KG1 (cell line): ENCODE data around the gene ZFP69.
"Not testable (repeated sequence)": the region's sequence is repeated elsewhere in the genome, so short reads cannot be mapped to it uniquely, and the experiment has no call there.

Source experiments
- DNase-seq: peaks from one replicate; lab custom pipeline; 2025; lab: John Stamatoyannopoulos, UW

ZFP69 gene

DNA sequence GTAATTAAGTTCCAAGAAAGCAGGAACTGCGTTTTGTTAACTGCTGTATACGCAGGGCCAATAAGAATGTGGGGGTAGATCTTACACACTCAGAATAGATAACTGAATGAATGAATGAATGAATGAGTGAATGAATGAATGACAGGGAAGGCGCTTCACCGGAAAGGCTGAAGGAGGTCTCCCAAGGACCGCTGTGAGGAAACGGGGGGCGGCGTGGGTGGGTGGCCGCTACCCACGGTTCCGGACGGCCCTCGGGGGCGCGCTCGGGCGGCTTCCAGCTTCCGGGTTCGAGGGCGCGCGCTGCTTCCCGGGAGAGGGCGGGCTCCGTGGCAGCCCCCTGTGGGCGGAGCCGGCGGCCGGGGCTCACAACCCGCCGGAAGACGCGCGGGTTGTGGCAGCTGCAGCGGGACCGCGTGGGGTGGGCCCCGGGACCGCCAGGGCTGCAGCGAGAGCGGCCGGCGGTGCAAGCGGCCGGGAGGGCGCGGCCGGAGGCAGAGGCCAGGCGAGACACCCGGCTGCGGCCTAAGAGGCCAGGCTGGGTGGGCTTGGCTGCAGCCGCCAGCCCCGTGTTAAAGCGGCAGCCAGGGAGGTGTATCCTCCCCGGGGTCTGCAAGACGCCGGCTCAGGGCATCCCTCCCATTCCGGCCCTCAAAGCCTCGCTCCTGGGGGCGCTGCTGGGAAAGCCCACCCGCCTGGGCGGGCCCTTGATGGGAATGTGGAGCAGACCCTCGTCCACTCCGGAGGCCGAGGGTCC is at the start of gene ZFP69:
ZFP69 (plus strand) TSS at position 367 of the 754 bp plus-strand sequence. CDS start 2,072 bp downstream, outside the sequence.
- peak; percentile 61 for DNase-seq

DNA sequence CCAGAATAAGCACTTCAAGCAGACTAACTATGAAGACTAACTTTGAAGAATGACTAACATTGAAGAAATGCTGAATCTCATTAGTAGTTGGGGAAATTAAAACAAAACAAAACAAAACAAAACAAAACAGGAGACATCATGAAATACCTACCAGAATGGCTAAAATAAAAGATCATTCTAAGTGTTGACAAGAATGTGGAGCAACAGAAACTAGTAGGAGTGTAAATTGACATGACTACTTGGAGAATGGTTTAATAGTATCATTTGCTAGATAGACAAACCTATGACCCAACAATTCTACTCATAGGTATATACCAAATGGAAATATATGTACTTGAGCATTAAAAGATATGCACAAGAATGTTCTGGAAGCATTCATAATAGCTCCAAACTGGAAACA is 45.7 kb upstream of the ZFP69 start:
- no peak for DNase-seq

DNA sequence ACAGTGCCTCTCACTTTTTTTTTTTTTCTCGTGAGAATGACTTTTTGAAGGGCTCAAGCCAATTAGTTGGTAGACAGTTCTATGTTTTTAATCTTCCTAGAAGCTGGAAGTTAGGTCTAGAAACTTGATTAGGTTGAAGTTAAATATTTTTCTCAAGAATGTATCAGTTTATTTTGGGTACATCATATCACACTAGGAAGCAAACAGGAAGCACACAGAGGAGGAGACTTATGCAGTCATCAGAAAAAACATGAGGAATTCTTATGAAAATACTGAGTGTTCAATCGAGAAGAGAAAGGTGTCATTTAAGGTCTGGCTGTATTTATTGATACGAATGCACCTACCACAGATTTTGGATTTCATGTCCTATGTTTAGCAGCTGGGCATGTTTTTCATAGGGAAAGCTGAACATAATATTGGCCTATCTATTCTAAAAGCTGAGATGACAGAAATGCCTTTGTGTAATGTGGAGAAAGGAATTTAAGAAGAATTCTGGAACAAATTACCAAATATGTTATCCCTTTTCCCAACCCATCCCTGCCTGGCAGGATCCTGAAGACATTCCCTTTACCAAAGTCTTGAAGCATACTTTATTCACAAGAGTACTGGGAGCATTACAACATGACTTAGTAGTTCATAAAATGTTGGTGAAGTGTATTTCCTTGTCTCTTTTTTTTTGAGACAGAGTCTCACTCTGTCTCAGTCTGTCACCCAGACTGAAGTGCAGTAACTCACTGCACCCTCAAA is 44.3 kb upstream of the ZFP69 start:
- no peak for DNase-seq

DNA sequence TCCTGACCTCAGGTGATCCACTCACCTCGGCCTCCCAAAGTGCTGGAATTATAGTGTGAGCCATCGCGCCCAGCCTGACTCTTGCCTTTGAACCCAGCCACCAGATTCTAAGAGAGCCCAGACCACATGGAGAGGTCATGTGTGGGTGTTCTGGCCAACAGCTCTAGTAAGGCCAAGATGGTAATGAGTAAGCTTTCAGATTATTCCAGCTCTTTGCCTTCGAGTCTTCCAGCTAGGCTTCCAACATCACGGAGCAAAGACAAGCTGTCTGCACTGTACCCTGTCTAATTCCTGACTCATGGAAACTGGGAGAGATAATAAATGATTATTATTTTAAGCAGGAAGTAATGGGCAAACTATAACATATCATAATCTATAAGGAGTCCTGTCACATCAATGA is 41.6 kb upstream of the ZFP69 start:
- no peak for DNase-seq

DNA sequence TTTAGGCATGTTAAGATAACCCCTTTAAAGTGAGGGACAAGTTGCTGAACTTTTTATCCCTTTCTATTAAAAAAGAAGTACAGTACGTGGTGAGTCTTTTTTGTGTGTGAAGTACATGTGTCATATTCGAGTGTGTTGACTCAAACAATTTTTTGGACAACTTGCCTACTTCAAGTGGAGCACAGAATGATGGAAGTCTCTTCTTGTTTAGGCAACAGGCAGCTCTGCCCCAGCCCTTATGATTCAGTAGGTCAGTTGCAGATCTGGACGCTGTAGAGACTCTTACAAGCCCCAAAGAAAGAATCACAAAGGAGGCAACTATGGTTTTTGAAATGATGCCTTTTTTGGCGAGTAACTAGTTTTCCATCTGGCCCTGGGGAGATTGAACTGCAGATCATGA is 41.2 kb upstream of the ZFP69 start:
- DNase-seq: no peak

DNA sequence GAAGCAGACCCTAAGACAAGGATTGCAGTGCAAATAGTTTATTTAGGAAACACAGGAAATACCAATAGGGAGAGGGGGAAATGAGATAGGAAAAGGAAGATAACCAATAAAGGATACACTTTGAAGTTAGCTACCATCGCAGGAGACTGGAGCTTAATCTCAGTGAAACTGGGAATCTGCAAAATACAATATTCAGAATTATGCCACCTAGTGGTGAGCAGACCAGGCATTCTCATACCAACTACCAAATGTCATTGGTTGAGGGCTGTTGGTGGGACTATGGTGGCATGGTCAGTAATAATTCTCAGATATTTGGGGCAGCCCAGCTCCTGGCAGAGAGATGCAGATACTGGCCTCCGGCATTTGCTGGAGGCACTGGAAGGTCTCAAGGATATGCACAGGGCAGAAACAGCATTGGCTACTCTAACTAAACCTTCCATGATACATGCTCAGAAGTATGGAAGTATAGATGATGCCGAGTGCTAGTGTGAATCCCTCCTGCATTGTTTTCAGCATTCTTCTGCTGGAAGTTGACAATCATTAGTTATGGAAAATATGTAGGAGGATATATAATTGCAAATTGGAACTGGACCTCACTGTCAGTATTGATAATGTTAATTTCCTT is 38.6 kb upstream of the ZFP69 start:
- DNase-seq: no peak

DNA sequence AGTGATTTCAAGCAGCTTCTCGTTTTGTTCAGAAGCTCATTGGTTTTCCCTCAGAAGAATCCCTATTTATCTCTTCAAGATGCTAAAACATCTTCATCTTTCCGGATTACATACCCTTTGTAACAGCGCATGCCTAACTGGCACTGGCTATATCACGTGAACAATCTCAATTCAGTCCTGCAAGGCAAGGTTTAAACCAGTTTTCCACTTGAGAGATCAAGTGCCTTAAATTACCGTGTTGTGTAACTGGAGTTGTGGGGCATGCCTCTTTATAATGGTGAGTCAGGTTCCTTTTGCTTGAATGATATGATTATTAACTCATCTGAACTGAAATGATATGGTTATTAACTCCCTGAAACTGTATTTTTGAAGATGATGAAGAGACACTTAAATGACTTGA is 37.8 kb upstream of the ZFP69 start:
- no peak for DNase-seq

DNA sequence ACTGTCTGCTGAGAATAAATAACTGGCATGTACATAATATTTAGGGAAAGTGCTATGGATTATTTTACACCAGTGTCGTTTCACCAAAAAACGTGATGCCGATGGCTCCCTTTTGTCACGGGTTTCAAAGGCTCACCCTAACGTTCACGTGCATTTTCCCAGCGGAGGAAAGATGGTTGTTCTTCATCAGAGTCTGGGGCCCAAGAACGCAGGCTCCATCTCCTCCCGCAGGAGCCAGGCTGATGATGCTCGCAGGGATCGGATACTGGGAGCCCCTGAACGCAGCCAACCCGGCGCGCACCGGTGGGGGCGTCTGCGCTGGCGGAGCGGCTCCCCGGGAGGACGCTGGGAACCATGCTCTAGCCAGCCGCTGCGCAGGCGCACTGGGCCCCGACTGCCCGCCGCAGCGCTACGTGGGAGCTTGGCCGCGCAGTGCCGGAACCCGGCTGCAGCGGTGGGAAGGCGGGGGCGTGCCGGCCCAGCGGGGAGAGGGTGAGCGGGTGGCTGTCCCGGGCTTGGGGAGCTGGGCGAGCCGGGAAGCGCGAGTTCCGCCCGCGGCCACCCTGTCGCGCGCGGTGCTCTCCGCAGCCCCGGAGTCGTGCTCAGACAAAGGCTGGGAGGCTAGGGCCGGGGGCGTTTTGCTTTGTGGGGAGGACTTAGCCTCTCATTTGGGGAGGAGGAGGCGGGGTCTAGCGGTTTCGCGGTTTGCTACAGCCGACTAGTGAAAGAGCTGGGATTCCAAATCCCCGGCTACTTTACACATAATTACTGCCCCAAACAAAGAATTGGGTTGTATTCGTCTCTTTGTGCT is 27.2 kb upstream of the ZFP69 start, which contains the start of gene ZFP69B:
ZFP69B (plus strand) TSS at position 793 of the 811 bp plus-strand sequence. CDS start 486 bp downstream, outside the sequence.
- DNase-seq: peak; percentile 83

DNA sequence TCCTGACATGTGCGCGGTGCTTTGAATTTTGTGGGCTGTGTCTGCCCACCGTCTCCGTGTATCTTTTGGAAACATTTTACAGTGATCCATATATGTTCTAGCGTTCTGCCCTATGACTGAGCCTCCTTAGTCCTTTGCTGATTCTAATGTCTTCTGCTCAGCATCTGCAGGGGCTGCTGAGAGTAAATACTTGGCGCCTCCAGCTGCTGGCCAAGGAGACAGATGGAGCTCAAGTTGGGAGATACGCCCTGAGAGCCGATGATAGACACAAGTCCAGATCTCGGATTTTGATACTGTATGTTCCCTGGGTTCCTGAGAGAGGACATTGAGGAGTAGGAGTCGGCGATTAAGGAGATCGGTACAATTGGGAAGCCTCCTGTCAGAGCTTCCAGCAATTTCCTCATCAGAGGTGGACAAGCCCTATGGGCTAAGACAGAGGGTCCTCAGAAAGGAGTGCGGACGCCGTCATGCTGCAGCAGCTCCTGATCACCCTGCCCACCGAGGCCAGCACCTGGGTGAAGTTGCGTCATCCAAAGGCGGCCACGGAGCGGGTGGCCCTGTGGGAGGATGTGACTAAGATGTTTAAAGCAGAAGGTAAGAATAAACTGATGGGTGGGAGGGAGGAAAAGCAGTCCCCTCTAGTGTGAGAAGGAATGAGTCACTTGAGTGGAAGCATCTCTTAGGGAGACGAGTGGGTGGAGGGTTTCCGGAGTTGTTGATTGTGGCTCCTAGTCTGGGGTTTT is 26.4 kb upstream of the ZFP69 start:
- DNase-seq: no peak

DNA sequence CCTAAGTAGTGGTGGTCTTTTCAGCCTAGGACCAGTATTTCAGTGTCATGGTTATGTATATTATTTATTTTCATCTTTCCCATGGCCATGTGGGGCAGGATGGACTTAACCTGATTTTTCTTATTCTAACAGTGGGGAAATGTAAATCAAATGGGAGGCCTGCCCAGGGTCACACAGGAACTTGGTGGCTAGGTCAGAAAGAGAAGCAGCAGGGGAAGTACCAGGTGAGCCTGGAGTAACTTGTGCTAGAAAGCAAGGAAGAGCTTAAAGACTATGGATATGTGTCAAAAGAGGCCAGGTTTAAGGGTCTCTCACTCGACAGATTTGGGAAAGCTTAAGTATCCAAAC is 25.9 kb upstream of the ZFP69 start:
- no peak for DNase-seq

DNA sequence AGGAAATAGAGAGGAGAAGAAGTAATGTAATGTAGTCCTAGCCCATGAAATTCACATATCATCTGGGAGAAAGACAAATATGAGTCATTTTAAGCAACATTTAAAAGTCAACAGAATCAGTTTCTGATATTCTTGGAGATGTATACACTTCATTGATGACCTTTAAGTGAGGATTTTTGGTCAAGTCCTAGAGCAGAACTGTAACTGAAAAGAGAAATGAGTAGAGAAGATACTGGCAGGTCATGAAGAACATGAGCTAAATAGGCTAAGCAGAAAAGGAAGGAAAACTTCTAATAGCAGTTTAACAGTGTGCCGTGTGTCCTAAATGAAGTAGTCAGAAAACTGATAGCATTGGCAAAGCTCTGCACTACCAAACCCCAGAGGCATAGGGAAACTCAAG is 22.2 kb upstream of the ZFP69 start:
- no peak for DNase-seq

DNA sequence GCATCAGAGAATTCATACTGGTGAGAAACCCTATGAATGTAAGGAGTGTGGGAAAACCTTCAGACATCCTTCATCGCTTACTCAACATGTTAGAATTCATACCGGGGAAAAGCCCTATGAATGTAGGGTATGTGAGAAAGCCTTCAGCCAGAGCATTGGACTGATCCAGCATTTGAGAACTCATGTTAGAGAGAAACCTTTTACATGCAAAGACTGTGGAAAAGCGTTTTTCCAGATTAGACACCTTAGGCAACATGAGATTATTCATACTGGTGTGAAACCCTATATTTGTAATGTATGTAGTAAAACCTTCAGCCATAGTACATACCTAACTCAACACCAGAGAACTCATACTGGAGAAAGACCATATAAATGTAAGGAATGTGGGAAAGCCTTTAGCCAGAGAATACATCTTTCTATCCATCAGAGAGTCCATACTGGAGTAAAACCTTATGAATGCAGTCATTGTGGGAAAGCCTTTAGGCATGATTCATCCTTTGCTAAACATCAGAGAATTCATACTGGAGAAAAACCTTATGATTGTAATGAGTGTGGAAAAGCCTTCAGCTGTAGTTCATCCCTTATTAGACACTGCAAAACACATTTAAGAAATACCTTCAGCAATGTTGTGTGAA is 14.0 kb upstream of the ZFP69 start:
- no peak for DNase-seq

DNA sequence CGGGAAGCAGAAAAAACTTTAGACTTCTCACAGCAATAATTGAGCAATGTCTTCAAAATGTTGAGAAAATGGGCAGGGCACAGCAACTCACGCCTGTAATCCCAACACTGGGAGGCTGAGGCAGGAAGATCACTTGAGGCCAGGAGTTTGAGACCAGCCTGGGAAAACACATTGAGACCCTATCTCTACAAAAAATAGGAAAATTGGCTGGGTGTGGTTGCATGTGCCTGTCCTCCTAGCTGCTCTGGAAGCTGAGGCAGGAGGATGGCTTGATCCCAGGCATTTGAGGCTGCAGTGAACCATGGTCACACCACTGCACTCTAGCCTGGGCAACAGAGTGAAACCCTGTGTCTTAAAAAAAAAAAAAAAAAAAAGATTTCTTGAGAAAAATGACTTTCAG is 7.8 kb upstream of the ZFP69 start:
- no peak for DNase-seq

DNA sequence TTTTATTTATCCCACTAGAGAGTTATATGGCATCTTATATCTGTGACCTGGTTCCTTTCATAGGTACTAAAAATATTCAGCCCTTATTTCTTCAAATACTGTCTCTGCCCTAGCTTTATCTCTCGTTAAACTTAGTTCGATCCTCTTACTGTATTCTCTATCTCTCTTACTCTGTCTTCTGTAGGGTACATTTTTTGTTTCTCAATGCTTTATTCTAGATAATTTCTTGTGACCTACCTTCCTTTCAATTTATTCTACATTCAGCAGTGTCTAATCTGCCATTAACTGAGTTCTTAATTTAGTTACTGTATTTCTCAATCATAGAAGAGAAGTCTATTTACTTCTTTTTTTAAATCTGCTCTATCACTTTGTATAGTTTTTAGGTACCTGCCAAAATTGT is 1.8 kb upstream of the ZFP69 start:
- no peak for DNase-seq

DNA sequence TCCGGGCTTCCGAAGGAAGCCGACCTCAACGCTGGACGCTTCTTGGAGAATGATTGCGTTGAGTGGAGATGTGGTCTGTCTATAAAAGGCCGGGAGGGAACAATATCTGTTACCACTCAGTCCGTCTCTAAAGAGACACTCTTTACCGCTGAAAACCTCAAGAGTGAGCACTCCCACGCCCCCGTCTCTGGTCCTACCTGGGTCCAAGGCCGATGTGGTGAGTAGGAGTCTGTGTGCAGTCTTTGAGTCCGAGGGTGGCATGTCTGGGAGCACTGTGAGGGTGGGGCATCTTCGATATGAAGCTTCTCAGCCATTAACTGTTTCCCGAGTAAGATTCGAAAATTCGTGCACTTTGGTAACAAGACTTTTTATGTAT is 576 bp downstream of the ZFP69 start:
- DNase-seq: no peak

DNA sequence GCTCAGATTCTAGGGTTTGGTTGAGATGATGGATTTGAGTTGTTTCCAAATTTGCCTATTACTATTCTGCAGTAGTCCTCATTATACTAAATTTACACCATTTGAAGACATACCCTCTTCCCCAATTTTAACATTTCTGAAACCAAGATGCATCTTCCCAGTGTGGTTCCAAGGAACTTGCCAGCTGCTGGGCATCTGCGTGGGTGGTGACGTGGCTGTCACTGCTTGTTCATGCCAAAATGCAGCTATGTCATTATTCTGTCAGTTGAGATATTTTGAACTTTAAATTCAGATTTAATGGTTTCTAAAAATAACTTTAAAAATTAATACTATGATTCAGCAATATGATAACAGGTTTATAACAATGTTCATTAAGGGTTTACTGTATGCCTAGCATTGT is 1.2 kb downstream of the ZFP69 start:
- no peak for DNase-seq

DNA sequence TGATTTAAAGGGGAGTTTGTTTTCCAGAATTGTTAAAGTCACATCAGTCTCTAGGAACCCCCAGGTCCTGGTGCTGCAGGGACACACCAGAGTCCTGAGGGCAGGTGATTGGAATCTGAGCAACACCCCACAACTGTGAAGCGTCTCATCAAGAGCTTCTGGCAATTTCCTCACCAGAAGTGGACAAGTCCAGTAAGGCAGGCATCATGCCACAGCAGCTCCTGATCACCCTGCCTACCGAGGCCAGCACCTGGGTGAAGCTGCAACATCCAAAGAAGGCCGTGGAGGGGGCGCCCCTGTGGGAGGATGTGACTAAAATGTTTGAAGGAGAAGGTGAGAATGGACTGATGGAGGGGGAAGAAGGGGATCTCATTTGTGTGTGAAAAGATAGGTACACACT is 2.1 kb downstream of the ZFP69 start:
- no peak for DNase-seq

DNA sequence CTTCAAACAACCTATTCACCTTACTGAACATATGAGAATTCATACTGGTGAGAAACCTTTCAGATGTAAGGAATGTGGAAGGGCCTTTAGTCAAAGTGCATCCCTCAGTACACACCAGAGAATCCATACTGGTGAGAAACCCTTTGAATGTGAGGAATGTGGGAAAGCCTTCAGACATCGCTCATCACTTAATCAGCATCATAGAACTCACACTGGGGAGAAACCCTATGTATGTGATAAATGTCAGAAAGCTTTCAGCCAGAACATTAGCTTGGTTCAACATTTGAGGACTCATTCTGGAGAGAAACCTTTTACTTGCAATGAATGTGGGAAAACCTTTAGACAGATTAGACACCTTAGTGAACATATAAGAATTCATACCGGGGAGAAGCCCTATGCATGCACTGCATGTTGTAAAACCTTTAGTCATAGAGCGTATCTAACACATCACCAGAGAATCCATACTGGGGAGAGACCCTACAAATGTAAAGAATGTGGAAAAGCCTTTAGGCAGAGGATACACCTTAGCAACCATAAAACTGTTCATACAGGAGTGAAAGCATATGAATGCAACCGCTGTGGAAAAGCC is 18.3 kb downstream of the ZFP69 start:
- no peak for DNase-seq

DNA sequence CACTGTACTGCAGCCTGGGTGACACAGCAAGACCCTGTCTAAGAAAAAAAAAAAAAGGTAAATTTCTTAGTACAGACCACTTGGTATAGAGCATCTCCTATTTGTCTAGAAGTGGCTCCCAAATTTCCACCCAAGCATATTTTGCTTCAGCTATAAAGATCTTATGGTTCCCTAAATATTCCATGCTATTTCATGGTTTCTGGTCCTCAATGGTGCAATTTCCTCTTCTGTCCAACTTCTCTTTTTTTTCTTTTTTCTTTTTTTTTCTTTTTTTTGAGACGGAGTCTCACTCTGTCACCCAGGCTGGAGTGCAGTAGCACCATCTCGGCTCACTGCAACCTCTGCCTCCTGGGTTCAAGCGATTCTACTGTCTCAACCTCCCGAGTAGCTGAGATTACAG is 25.6 kb downstream of the ZFP69 start:
- DNase-seq: not testable (repeated sequence)

DNA sequence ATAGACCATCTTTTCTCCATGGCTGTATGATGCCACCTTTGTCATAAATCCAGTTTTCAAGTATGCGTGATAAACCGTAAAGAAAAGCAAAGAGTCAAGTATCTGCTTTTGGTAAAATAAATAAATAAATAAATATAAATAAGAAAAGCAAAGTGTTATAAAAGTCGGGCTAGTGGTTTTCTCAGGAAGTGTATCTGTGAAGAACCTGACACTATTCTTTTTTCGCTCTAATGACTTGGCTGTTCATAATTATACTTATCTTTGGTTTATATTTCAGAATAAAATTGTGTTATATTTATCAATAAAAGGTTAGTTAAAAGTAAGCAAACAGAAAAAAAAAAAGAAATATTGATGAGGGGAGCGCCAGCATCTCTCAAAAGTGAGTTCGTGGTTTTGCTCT is 30.9 kb downstream of the ZFP69 start:
- DNase-seq: no peak
